Endothelial cell of umbilical vein (primary cell): Measurements from ENCODE around the gene WDFY3. TPM values are rescaled to one million over a fixed set of nuclear protein-coding genes. Genes with fewer than 3 reads are reported as not detected.

Source experiments
- BruUV-seq: library from RNA; stranded (reverse); fragments of 400-500 nt; replicated peaks from 2 replicates; lab custom pipeline; 2021; lab: Mats Ljungman, UMichigan
- CTCF ChIA-PET: fragments of 300-600, 350-600 bp; sonication (Branson Sonifier 250); formaldehyde crosslinking; loops from one replicate; lab custom pipeline; 2021; ENCODE audit warnings: antibody characterized with exemption, inconsistent platforms; lab: Charles Lee
- POLR2A ChIA-PET: fragments of 300-600, 350-600 bp; sonication (Branson Sonifier 250); formaldehyde crosslinking; loops from one replicate; lab custom pipeline; 2021; ENCODE audit warnings: antibody characterized with exemption, inconsistent platforms; lab: Charles Lee
- DNase-seq: peaks from one replicate; pipeline ENCODE4 v3.0.0-alpha.2; 2011; ENCODE audit warnings: low read depth, low spot score
- FAIRE-seq: peaks from 2 replicates; lab custom pipeline; 2011; peaks lifted over from hg19 to GRCh38; lab: Jason Lieb, UNC
- H2AFZ ChIP-seq: 2 replicates; pipeline ENCODE4 v1.6.0; 2012; ENCODE audit warnings: low read depth, low read length, control low read depth, inconsistent platforms
- H3K27ac ChIP-seq: 2 replicates; pipeline ENCODE4 v1.5.1; 2011; ENCODE audit warnings: low read depth, mild to moderate bottlenecking, control low read depth, low read length, moderate library complexity; ENCODE audit not compliant: insufficient read depth
- H3K27me3 ChIP-seq, 2 experiments: 2 replicates each; pipeline versions ENCODE4 v1.6.0 to v1.6.1; 2011; ENCODE audit warnings: low read length in 2 of 2, mixed read lengths in 1 of 2; ENCODE audit not compliant: control insufficient read depth in 2 of 2, insufficient read depth in 2 of 2
- H3K36me3 ChIP-seq, 2 experiments: 2 replicates in 1 of 2; 3 replicates in 1 of 2; pipeline ENCODE4 v1.5.1; 2011; ENCODE audit warnings: low read length in 2 of 2, mild to moderate bottlenecking in 1 of 2, moderate library complexity in 1 of 2; ENCODE audit not compliant: control insufficient read depth in 2 of 2, insufficient read depth in 2 of 2; ENCODE audit errors: extremely low read depth in 1 of 2
- H3K4me1 ChIP-seq: 3 replicates; pipeline ENCODE4 v1.5.1; 2011; ENCODE audit warnings: mild to moderate bottlenecking, low read length; ENCODE audit not compliant: control insufficient read depth, insufficient read depth; ENCODE audit errors: extremely low read depth
- H3K4me2 ChIP-seq: 2 replicates; pipeline ENCODE4 v1.6.1; 2011; ENCODE audit warnings: low read length, control low read depth, mixed read lengths; ENCODE audit not compliant: insufficient read depth
- H3K4me3 ChIP-seq, 3 experiments: fragments of 200-600 bp in 1 of 3; sonication (generic), shearing (Covaris generic) in 1 of 3; replicated peaks in 1 of 3; 2 replicates each; pipeline ENCODE4 v1.5.1; 2011 to 2016; ENCODE audit warnings: control low read depth in 3 of 3, low read length in 3 of 3, mild to moderate bottlenecking in 2 of 3, inconsistent platforms in 1 of 3, low read depth in 1 of 3, moderate library complexity in 1 of 3; ENCODE audit not compliant: insufficient read depth in 1 of 3
- H3K79me2 ChIP-seq: 2 replicates; pipeline ENCODE4 v1.6.0; 2012; ENCODE audit warnings: low read length, inconsistent platforms; ENCODE audit not compliant: control insufficient read depth, insufficient read depth
- H3K9ac ChIP-seq: replicated peaks from 2 replicates; pipeline ENCODE3; 2011; ENCODE audit warnings: low read length, control low read depth; ENCODE audit not compliant: insufficient read depth; ENCODE audit errors: extremely low read depth
- H3K9me1 ChIP-seq: replicated peaks from 3 replicates; pipeline ENCODE4 v1.6.0; 2011; ENCODE audit warnings: mild to moderate bottlenecking, low read length; ENCODE audit not compliant: control insufficient read depth, insufficient read depth; ENCODE audit errors: extremely low read depth
- H3K9me3 ChIP-seq: replicated peaks from 2 replicates; pipeline ENCODE4 v1.5.1; 2012; ENCODE audit warnings: low read length, inconsistent platforms; ENCODE audit not compliant: control insufficient read depth, insufficient read depth
- H4K20me1 ChIP-seq: replicated peaks from 2 replicates; pipeline ENCODE3; 2011; ENCODE audit warnings: mild to moderate bottlenecking, low read length; ENCODE audit not compliant: control insufficient read depth, insufficient read depth; ENCODE audit errors: extremely low read depth
- EZH2 ChIP-seq: IDR thresholded peaks from 2 replicates; pipeline ENCODE4 v1.6.1; 2012; ENCODE audit warnings: borderline replicate concordance, low read depth, mild to moderate bottlenecking, moderate library complexity, low read length, inconsistent platforms; ENCODE audit not compliant: severe bottlenecking
- FOS ChIP-seq: IDR thresholded peaks from 2 replicates; pipeline ENCODE4 v1.6.1; 2011; ENCODE audit warnings: mild to moderate bottlenecking, low read length, moderate library complexity, borderline replicate concordance; ENCODE audit not compliant: insufficient read depth
- GATA2 ChIP-seq: IDR thresholded peaks from 2 replicates; pipeline ENCODE4 v1.7.0; 2011; ENCODE audit warnings: low read depth, mild to moderate bottlenecking, moderate library complexity, mixed read lengths, low read length; ENCODE audit not compliant: insufficient read length, insufficient read depth
- JUN ChIP-seq: IDR thresholded peaks from 2 replicates; pipeline ENCODE4 v1.6.1; 2011; ENCODE audit warnings: borderline replicate concordance, low read depth; ENCODE audit not compliant: insufficient read length, insufficient read depth
- MYC ChIP-seq: IDR thresholded peaks from one replicate; pipeline ENCODE4 v1.6.1; 2011; ENCODE audit warnings: mild to moderate bottlenecking, low read depth, low read length
- POLR2A ChIP-seq: IDR thresholded peaks from 2 replicates; pipeline ENCODE4 v1.6.1; 2012; ENCODE audit warnings: low read depth, mild to moderate bottlenecking, control low read depth, low read length
- POLR2AphosphoS5 ChIP-seq: IDR thresholded peaks from 2 replicates; pipeline ENCODE4 v1.6.1; 2012; ENCODE audit warnings: low read depth, mild to moderate bottlenecking, control low read depth, low read length, moderate library complexity; ENCODE audit not compliant: insufficient read depth
- dilution Hi-C: fragments of 300-500 bp; cut with MboI; formaldehyde crosslinking; loops from one replicate; pipeline ENCODE4 v1.15.0; 2019; ENCODE audit warnings: low sequenced_read_pairs; ENCODE audit not compliant: extremely low pct_ligation_motif_present
- intact Hi-C: fragments of 100-400 bp; cut with micrococcal nuclease; formaldehyde crosslinking; loops from one replicate; pipeline ENCODE4 v1.10.0; 2022
- polyA plus RNA-seq, 4 experiments: library from polyadenylated mRNA; depleted of rRNA in 3 of 4; stranded (reverse) in 3 of 4; unstranded in 1 of 4; fragments of >200 nt; gene quantifications; 2 replicates each; pipeline versions ENCODE4 v1.2.1 to v1.2.3, GENCODE V29; 2011 to 2012; ENCODE audit warnings: missing spikeins in 1 of 4
- total RNA-seq: library from RNA; stranded (reverse); gene quantifications from 2 replicates; pipeline ENCODE4 v1.2.3, GENCODE V29; 2021
- TF ChIP-seq, protein P1 (sequence below): IDR thresholded peaks from 2 replicates; pipeline ENCODE4 v1.6.1; 2011; ENCODE audit not compliant: insufficient read depth, insufficient read length
- TF ChIP-seq, protein P2 (sequence below), 2 donors: IDR thresholded peaks; 1 replicate in 1 of 2; 2 replicates in 1 of 2; pipeline ENCODE4 v1.5.1; 2011; ENCODE audit warnings: low read length in 2 of 2, mild to moderate bottlenecking in 2 of 2, moderate library complexity in 2 of 2, control low read depth in 1 of 2, inconsistent platforms in 1 of 2, low read depth in 1 of 2; ENCODE audit not compliant: insufficient read depth in 1 of 2; ENCODE audit errors: extremely low read depth in 1 of 2

The WDFY3 gene
- total and polyA plus RNA-seq, 2 donors (not counting 3 experiments of a cell fraction or from before 2014, with no cell fraction given), result 37.0 to 113 TPM

DNA sequence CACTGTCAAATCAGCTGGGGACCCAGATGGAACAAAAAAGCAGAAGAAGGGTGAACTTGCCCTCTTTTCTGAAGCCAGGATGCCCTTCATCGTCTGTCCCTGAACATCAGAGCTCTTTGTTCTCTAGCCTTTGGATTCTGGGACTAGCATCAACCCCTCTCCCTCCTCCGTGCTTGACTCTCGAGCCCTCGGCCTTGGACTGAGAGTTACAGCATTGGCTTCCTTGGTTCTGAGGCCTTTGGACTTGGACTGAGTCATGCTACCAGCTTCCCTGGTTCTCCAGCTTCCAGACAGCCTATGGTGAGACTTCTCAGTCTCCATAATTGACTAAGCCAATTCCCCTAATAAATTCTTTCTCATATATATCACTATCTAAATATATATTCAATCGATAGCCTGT is 38.4 kb downstream of the WDFY3 start:
- ChIA-PET POLR2A (no interaction called here), CTCF (interaction anchor here (1.1 to 1.3 kb wide), 2 partner anchors 12 to 38 kb away, joined by 3 read pairs; no protein-coding TSS in a partner anchor)
- Histone ChIP-seq H3K36me3 (peaks cover 0 to 3% of the 10 kb centered on the region in 2 experiments), H2AFZ (no peak overlapping the region), H3K79me2 (peaks cover 25% of the 10 kb centered on the region), H4K20me1 (no peaks in the 10 kb centered on the region), H3K27me3 (no peaks in the 10 kb centered on the region), H3K4me3 (no peak overlapping the region), H3K9ac (no peak overlapping the region), H3K4me1 (no peaks in the 10 kb centered on the region), H3K9me3 (no peaks in the 10 kb centered on the region), H3K27ac (no peak overlapping the region), H3K9me1 (no peaks in the 10 kb centered on the region), H3K4me2 (no peak overlapping the region)
- BruUV-seq, result no TSS peak
- DNase-seq (no peak), FAIRE-seq (no peak)
- no peak for TF ChIP-seq EZH2
- no peak for TF ChIP-seq POLR2AphosphoS5
- TF ChIP-seq JUN, result no peak
- no peak for TF ChIP-seq FOS
- TF ChIP-seq POLR2A, result no peak
- TF ChIP-seq MYC, result no peak
- TF ChIP-seq, protein P1, sequence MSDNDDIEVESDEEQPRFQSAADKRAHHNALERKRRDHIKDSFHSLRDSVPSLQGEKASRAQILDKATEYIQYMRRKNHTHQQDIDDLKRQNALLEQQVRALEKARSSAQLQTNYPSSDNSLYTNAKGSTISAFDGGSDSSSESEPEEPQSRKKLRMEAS, result no peak
- no peak for TF ChIP-seq GATA2
- intact Hi-C loops, result no loop called here
- dilution Hi-C loops, result no loop called here

DNA sequence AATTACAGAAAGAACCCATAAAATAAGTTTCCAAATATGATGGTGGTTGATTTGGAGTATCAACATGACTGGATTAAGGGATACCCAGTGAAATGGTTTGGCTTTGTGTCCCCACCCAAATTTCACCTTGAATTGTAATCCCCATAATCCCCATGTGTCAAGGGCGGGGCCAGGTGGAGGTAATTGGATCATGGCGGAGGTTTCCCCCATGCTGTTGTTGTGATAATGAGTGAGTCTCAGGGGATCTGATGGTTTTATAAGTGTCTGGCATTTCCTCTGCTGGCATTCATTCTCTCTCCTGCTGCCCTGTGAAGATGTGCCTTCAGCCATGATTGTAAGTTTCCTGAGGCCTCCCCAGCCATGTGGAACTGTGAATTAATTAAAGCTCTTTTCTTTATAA is 39.1 kb downstream of the WDFY3 start:
- H3K4me3 ChIP-seq, result no peak overlapping the region
- no peak overlapping the region for H2AFZ ChIP-seq
- no peaks in the 10 kb centered on the region for H3K9me3 ChIP-seq
- peaks cover 3% of the 10 kb centered on the region for H4K20me1 ChIP-seq
- DNase-seq (no peak), FAIRE-seq (no peak)
- no peaks in the 10 kb centered on the region for H3K27me3 ChIP-seq
- H3K27ac ChIP-seq, result no peak overlapping the region
- no peak overlapping the region for H3K9ac ChIP-seq
- BruUV-seq, result no TSS peak
- intact Hi-C loops, result no loop called here
- TF ChIP-seq, protein P2, sequence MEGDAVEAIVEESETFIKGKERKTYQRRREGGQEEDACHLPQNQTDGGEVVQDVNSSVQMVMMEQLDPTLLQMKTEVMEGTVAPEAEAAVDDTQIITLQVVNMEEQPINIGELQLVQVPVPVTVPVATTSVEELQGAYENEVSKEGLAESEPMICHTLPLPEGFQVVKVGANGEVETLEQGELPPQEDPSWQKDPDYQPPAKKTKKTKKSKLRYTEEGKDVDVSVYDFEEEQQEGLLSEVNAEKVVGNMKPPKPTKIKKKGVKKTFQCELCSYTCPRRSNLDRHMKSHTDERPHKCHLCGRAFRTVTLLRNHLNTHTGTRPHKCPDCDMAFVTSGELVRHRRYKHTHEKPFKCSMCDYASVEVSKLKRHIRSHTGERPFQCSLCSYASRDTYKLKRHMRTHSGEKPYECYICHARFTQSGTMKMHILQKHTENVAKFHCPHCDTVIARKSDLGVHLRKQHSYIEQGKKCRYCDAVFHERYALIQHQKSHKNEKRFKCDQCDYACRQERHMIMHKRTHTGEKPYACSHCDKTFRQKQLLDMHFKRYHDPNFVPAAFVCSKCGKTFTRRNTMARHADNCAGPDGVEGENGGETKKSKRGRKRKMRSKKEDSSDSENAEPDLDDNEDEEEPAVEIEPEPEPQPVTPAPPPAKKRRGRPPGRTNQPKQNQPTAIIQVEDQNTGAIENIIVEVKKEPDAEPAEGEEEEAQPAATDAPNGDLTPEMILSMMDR (IDR thresholded peaks at IDR 0.05; ENCODE audit: extremely low read depth in 1 of 2, insufficient read depth in 1 of 2, low read depth in 1 of 2, low read length in 2 of 2), result no peak
- TF ChIP-seq, protein P1, result no peak
- TF ChIP-seq POLR2AphosphoS5 (no peak), FOS (no peak), GATA2 (no peak), MYC (no peak), EZH2 (no peak), POLR2A (no peak), JUN (no peak)
- no peaks in the 10 kb centered on the region for H3K4me1 ChIP-seq
- dilution Hi-C loops, result no loop called here
- H3K79me2 ChIP-seq, result peaks cover 28% of the 10 kb centered on the region
- H3K4me2 ChIP-seq, result no peak overlapping the region
- H3K36me3 ChIP-seq, result peaks cover 0 to 3% of the 10 kb centered on the region in 2 experiments
- ChIA-PET POLR2A (no interaction called here), CTCF (interaction anchor here (1.1 to 1.3 kb wide), 2 partner anchors 12 to 38 kb away, joined by 3 read pairs; no protein-coding TSS in a partner anchor)
- H3K9me1 ChIP-seq, result no peaks in the 10 kb centered on the region
